A549 (cell line): ENCODE results near the gene ZSCAN26.

Experiments used
- KDM1A ChIP-seq: fragments of 200-600 bp; sonication (generic); IDR thresholded peaks from 2 replicates; pipeline ENCODE4 v1.6.1; 2016; ENCODE audit warnings: low read depth, mild to moderate bottlenecking
- ZFP36 ChIP-seq: fragments of 450-650 bp; IDR thresholded peaks from 2 replicates; pipeline ENCODE4 v1.6.1; 2014; ENCODE audit warnings: borderline replicate concordance; ENCODE audit not compliant: partially characterized antibody
- TF ChIP-seq, protein P1 (sequence below): fragments of >200 bp; sonication (Bioruptor Twin); formaldehyde crosslinking; IDR thresholded peaks from 3 replicates; pipeline ENCODE4 v1.5.1; 2016

DNA sequence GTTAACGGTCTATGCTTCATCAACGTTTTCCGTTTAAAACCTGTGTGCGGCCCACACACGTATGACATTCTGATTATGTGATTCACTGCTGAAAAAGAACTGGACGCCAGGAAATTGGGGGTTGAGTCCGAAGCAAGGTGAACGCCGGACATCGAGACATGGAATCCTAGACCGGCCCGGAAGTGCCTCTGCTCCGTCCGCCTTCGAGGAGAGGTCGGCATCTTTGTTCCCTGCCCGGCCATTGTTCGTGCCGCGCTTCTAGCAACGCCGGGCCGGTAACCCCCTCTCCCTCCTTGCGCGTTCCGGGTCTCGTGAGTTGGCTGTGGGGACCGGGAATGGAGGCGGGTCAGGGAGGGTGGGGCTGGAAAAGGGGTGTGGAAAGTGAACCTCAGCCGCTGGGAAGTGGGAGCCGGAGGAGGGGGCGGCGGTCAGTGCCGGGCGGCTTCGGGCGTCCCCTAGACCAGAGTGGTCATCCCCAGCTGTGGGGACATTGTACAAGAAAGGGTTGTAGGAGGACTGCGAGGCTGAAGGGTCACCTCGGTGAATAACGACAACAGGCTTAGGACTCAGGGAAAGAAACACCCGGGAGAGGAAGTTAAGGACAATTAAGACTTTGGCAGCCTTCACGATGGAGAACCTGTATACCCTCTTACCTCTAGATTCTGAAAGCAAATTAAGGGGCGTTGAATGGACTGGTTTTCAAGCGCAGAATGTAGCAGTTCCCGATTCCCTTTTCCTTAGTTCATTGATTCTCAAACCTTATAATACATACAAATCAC, 41.7 kb upstream of the ZSCAN26 start, which contains the start of gene ZSCAN9:
- TF ChIP-seq, protein P1, sequence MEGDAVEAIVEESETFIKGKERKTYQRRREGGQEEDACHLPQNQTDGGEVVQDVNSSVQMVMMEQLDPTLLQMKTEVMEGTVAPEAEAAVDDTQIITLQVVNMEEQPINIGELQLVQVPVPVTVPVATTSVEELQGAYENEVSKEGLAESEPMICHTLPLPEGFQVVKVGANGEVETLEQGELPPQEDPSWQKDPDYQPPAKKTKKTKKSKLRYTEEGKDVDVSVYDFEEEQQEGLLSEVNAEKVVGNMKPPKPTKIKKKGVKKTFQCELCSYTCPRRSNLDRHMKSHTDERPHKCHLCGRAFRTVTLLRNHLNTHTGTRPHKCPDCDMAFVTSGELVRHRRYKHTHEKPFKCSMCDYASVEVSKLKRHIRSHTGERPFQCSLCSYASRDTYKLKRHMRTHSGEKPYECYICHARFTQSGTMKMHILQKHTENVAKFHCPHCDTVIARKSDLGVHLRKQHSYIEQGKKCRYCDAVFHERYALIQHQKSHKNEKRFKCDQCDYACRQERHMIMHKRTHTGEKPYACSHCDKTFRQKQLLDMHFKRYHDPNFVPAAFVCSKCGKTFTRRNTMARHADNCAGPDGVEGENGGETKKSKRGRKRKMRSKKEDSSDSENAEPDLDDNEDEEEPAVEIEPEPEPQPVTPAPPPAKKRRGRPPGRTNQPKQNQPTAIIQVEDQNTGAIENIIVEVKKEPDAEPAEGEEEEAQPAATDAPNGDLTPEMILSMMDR = no peak
- TF ChIP-seq KDM1A = no peak
- TF ChIP-seq ZFP36 = no peak
